HG03521 (cell line): ENCODE data around the gene FCSK.
"Not testable (repeated sequence)": the region's sequence is repeated elsewhere in the genome, so short reads cannot be mapped to it uniquely, and the experiment has no call there.

Experiments used
- ATAC-seq: cut with Tn5 transposase; IDR thresholded peaks from one replicate; pipeline ENCODE4 v1.9.1; 2021; ENCODE audit warnings: mild to moderate bottlenecking, moderate library complexity; ENCODE audit not compliant: unreplicated experiment

Gene FCSK

GRCh38 chr16:70522216-70523075, 68.1 kb downstream of the FCSK start:
- ATAC-seq, result no peak

GRCh38 chr16:70523076-70523742, 68.8 kb downstream of the FCSK start, which contains the start of gene COG4:
TSS of gene COG4 (minus strand) at chr16:70523554. CDS start at chr16:70523543, 11 bp downstream.
- ATAC-seq, result peak; percentile 60

- ATAC-seq, result peak; percentile 36
Measured at GRCh38 chr16:70523743-70524398, 69.5 kb downstream of the FCSK start, which contains the start of gene SF3B3. TSS of gene SF3B3 (plus strand) at chr16:70523816. CDS start at chr16:70526657, 2,841 bp downstream.

GRCh38 chr16:70524399-70524825, 70.0 kb downstream of the FCSK start:
- ATAC-seq, result not testable (repeated sequence)

DNA sequence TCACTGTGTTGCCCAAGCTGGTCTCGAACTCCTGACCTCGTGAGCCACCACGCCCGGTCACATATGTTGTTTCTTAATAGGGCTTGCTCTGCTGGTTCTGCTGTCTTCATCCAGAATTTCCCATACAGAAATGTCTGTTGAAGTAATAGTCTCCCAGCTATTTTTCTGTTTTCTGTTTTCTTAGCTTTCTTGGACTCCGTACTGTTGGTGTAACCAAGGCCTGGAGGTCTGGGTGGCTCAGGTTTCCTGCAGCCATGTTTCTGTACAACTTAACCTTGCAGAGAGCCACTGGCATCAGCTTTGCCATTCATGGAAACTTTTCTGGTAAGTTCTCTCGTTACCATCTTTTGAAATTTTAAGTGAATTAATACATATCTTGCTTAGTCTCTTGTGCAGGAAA, 72.0 kb downstream of the FCSK start:
- no peak for ATAC-seq

DNA sequence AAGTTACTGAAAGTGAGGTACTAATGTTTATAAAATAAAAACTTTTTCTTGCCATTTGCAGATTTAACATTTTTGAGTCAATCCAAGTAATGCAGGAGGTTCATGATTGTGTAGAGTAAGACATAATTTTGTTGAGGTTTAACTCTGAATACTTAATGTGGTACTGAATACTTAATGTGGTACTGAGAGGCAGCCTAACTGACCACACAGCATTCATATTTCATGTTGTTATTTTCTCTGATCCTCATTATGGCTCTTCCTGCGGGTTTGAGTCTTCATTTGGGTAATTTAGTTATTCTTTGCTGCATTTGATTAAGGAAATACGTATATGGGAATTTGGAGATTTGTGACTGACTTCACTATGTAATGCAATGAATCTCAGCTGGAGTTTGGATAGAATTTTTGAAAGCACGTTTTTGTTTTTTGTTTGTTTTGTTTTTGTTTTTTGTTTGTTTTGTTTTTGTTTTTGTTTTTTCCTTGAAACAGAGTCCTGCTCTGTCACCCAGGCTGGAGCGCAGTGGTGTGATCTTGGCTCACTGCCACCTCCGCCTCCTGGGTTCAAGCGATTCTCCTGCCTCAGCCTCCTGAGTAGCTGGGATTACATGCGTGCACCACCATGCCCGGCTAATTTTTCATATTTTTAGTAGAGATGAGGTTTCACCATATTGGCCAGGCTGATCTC, 73.1 kb downstream of the FCSK start:
- ATAC-seq, result no peak

- ATAC-seq, result no peak
Measured at GRCh38 chr16:70529051-70529777, 74.8 kb downstream of the FCSK start.
